GM10266 (cell line): Measurements from ENCODE around the gene RABL6.
A peak's percentile ranks its signal among the peaks of the same experiment; 100 is the strongest.

ENCODE experiments used
- DNase-seq: peaks from one replicate; pipeline ENCODE4 v3.0.0; 2012; ENCODE audit errors: extremely low spot score
- TF ChIP-seq, protein P1 (sequence below): IDR thresholded peaks from 2 replicates; pipeline ENCODE4 v1.5.1; 2012; ENCODE audit warnings: mild to moderate bottlenecking, low read depth; ENCODE audit not compliant: control insufficient read depth, insufficient read depth; ENCODE audit errors: missing control alignments

Gene RABL6, protein sequence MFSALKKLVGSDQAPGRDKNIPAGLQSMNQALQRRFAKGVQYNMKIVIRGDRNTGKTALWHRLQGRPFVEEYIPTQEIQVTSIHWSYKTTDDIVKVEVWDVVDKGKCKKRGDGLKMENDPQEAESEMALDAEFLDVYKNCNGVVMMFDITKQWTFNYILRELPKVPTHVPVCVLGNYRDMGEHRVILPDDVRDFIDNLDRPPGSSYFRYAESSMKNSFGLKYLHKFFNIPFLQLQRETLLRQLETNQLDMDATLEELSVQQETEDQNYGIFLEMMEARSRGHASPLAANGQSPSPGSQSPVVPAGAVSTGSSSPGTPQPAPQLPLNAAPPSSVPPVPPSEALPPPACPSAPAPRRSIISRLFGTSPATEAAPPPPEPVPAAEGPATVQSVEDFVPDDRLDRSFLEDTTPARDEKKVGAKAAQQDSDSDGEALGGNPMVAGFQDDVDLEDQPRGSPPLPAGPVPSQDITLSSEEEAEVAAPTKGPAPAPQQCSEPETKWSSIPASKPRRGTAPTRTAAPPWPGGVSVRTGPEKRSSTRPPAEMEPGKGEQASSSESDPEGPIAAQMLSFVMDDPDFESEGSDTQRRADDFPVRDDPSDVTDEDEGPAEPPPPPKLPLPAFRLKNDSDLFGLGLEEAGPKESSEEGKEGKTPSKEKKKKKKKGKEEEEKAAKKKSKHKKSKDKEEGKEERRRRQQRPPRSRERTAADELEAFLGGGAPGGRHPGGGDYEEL

DNA sequence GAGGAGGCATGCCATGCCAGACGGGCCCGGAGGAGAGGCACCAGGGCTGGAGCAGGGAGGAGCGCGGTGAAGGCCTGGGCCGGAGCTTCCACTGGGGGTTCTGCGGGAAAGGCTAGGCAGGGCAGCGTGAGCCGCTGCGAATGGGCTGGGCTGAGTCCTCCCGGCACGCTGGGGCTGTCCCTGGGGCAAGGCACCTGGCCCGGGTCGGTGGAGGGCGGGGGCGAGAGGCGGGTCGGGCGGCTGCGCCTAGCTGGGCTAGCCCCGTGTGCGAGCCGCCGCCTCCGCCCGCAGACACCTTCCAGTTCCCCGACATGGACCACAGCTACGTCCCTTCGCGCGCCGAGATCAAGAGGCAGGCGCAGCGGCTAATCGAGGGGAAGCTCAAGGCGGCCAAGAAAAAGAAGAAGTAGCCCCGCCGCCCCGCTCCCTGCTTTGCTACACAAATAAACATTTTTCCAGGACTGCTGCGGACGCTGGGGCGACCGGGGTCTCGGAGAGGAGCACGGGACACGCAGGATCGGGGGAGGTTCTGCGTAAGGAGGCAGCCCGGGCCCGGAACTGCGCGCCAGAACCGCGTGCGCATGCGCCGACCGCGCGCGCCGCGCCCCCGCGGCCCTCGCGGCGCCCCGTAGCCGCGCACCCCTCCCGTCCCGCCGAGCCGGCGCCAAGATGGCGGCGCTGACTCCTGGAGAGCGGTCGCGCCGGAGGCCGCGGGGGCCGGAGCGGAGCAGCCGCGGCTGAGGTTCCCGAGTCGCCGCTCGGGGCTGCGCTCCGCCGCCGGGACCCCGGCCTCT is at the start of gene RABL6:
Gene RABL6, plus strand, starts transcription at position 668 of the 794 bp plus-strand sequence. CDS start 249 bp downstream, outside the sequence.
- TF ChIP-seq, protein P1, sequence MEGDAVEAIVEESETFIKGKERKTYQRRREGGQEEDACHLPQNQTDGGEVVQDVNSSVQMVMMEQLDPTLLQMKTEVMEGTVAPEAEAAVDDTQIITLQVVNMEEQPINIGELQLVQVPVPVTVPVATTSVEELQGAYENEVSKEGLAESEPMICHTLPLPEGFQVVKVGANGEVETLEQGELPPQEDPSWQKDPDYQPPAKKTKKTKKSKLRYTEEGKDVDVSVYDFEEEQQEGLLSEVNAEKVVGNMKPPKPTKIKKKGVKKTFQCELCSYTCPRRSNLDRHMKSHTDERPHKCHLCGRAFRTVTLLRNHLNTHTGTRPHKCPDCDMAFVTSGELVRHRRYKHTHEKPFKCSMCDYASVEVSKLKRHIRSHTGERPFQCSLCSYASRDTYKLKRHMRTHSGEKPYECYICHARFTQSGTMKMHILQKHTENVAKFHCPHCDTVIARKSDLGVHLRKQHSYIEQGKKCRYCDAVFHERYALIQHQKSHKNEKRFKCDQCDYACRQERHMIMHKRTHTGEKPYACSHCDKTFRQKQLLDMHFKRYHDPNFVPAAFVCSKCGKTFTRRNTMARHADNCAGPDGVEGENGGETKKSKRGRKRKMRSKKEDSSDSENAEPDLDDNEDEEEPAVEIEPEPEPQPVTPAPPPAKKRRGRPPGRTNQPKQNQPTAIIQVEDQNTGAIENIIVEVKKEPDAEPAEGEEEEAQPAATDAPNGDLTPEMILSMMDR: no peak
- peak; percentile 99 for DNase-seq

DNA sequence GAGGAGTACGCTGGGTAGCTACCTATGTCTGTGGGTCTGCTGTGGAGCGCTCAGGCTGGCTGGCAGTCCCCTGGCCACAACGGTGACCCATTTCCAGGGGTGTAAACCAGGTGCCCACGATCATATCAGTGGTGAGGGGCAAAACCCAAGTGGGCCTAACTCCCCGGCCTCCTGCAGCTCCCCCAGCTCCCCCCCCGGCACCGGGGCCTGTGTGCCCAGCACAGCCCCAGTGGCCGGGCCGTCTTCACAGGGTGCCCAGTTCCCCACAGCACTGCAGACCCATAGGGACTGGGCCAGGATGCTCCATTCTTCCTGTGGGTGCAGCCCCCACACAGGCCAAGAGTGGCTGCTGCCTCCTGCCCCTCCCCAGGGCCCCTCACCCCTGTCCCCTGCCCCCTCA is 48.7 kb upstream of the RABL6 start:
- TF ChIP-seq, protein P1: no peak
- DNase-seq: no peak

DNA sequence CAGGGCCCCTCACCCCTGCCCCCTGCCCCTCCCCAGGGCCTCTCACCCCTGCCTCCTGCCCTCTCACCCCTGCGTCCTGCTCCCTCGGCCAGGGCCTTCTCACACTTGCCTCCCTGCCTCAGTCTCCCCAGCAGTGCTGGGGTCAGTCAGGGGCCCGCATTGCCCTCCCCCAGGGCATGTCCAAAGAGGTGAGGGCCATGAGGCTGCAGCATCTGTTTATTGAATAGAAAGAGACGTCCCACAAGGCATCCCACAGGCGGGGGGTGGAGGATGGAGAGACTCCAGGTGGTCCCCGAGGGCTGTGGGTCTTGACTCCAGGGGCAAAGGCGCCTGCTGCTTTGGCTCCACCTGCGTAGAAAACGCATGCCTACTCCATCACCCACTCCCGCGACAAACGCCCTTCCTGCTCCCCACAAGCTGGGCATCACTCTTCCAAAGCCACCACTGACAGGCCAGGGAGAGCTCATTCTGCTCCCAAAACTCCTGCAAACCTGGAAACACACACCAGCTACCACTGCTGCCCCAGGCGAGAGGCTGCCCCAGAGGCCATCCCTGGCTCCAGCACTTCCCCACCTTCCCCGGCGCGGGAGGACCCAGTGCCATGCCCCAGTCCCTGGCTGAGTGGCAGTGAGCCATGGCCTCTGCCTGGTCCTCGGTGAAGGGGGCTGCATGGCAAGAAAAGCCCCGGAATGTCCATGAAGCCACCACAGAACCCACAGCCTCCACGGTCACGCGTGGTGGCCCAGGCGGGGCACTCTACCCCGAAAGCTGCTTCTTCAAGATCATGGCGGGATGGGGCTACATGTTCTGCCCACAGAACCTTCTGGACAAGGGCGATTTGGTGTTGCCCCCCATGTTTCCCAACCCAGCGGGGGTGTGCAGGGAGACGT is 48.1 kb upstream of the RABL6 start:
- no peak for DNase-seq

DNA sequence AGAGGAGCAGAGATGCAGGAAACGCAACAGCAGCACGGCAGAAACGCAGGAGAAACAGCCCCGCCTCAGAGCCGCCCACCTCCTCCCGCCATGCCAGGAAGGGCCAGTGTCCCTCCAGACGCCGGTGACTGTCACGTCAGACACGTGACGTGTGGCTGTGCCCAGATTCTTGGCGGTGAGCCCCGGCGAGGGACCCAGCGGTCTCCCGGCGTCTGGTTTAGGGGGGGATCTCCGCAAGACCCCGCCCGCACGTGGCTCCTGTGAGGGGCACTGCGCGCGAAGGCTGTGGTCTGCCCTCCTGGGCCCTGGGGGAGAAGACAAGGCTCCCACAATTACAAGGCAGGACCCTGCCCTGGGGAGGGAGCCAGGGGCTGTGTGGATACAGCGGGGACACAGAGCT is 47.3 kb upstream of the RABL6 start:
- TF ChIP-seq, protein P1: no peak
- DNase-seq: no peak

More for the DNA sequence above, 48.1 kb upstream of the RABL6 start:
- TF ChIP-seq, protein P1: no peak

DNA sequence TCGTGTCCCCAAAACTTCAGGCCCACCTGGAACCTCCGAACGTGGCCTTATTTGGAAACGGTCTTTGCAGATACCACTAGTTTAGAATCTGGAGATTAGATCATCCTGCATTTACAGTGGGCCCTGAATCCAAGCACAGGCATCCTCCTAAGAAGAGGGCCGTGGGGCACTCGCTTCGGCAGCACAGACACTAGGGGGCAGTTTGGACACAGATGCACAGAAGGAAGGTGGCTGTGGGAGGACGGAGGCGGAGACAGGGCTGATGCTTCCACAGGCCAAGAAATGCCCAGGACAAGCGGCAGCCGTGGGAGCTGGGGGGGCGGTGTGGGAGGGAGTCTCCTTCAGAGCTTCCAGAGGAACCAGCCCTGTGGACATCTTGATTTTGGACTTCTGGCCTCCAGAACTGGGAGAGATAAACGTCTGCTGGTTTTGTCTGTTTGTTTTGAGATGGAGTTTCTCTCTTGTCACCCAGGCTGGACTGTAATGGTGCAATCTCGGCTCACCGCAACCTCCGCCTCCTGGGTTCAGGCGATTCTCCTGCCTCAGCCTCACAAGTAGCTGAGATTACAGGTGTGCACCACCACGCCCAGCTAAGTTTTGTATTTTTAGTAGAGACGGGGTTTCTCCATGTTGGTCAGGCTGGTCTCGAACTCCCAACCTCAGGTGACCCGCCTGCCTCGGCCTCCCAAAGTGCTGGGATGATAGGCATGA is 46.8 kb upstream of the RABL6 start:
- TF ChIP-seq, protein P1: peak; percentile 77

DNA sequence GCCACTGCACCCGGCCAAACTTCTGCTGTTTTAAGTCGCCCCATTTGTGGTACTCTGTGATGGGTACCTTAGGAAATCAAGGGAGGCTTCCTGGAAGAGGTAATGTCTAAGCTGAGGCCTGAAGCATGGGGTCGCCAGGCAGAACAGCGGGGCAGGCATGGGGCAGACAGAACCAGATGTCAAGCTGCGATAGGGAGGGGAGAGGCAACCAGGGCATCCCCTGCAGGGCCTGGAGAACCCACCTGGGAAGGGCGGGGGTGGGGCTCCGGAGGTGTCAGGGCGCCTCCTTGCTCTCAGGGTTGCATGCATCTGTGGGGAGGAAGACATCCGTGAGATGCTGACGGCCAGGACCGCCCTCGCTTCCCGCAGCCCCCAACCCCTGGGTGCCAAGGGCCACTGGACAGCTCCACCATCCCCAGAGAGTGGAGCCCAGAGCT is 46.2 kb upstream of the RABL6 start:
- no peak for DNase-seq
- TF ChIP-seq, protein P1: no peak

More for the DNA sequence above, 46.8 kb upstream of the RABL6 start:
- peak; percentile 68 for DNase-seq
